GM12878 (cell line): Measurements from ENCODE around the gene BTBD19. TPM values are rescaled to one million over a fixed set of nuclear protein-coding genes. Genes with fewer than 3 reads are reported as not detected.

Source experiments
- ATAC-seq: fragments of 200-7000 bp; cut with Tn5 transposase; 3 replicates; pipeline ENCODE4 v1.9.1; 2020; ENCODE audit warnings: mild to moderate bottlenecking, moderate library complexity
- BruUV-seq: library from RNA; stranded (reverse); fragments of 400-500 nt; replicated peaks from 2 replicates; lab custom pipeline; 2021; lab: Mats Ljungman, UMichigan
- CTCF ChIA-PET: fragments of 300-600 bp; sonication (Branson Sonifier 250); formaldehyde crosslinking; extraction: SDS; loops from one replicate; lab custom pipeline; 2021; ENCODE audit warnings: inconsistent platforms; lab: Yijun Ruan, JAX
- POLR2A ChIA-PET: fragments of 350-600 bp; formaldehyde crosslinking; extraction: SDS; loops from one replicate; lab custom pipeline; 2021; ENCODE audit warnings: inconsistent platforms; lab: Charles Lee
- RAD21 ChIA-PET: fragments of 300-600 bp; sonication (Branson Sonifier 250); formaldehyde crosslinking; loops from one replicate; lab custom pipeline; 2023; ENCODE audit warnings: antibody characterized with exemption; ENCODE audit not compliant: unreplicated experiment; lab: Charles Lee
- SMC1A ChIA-PET: fragments of 300-600 bp; sonication (Branson Sonifier 250); formaldehyde crosslinking; loops from one replicate; lab custom pipeline; 2023; ENCODE audit not compliant: unreplicated experiment, uncharacterized antibody; lab: Charles Lee
- DNase-seq: peaks from one replicate; pipeline ENCODE4 v3.0.0-alpha.2; 2011; ENCODE audit warnings: low read depth, low spot score
- FAIRE-seq: peaks from 3 replicates; lab custom pipeline; 2011; peaks lifted over from hg19 to GRCh38; lab: Jason Lieb, UNC
- H2AFZ ChIP-seq: 2 replicates; pipeline ENCODE4 v1.6.0; 2011; ENCODE audit warnings: low read depth, low read length, control low read depth; ENCODE audit not compliant: control insufficient read depth
- H3K27ac ChIP-seq: 2 replicates; pipeline ENCODE4 v1.5.1; 2011; ENCODE audit warnings: control low read depth; ENCODE audit not compliant: control insufficient read depth, insufficient read depth
- H3K27me3 ChIP-seq, 2 experiments: replicated peaks in 1 of 2; 2 replicates each; pipeline versions ENCODE4 v1.6.0 to v1.6.1; 2011; ENCODE audit warnings: low read length in 1 of 2; ENCODE audit not compliant: control insufficient read depth in 2 of 2, insufficient read depth in 2 of 2
- H3K36me3 ChIP-seq, 2 experiments: 2 replicates each; pipeline ENCODE4 v1.5.1; 2011; ENCODE audit warnings: low read length in 1 of 2; ENCODE audit not compliant: control insufficient read depth in 2 of 2, insufficient read depth in 2 of 2
- H3K4me1 ChIP-seq: 2 replicates; pipeline ENCODE4 v1.6.1; 2011; ENCODE audit warnings: mild to moderate bottlenecking, low read length, moderate library complexity, mixed read lengths; ENCODE audit not compliant: control insufficient read depth, insufficient read depth
- H3K4me2 ChIP-seq: 2 replicates; pipeline ENCODE4 v1.6.0; 2011; ENCODE audit warnings: control low read depth; ENCODE audit not compliant: control insufficient read depth, insufficient read depth
- H3K4me3 ChIP-seq: fragments of 200-600 bp; sonication (generic); 2 replicates; pipeline ENCODE4 v1.5.1; 2016
- H3K79me2 ChIP-seq: 2 replicates; pipeline ENCODE4 v1.6.0; 2011; ENCODE audit warnings: low read length; ENCODE audit not compliant: control insufficient read depth, insufficient read depth
- H3K9ac ChIP-seq: 2 replicates; pipeline ENCODE4 v1.8.0; 2011; ENCODE audit warnings: low read length, control low read depth, mixed read lengths; ENCODE audit not compliant: control insufficient read depth, insufficient read depth
- H3K9me3 ChIP-seq: replicated peaks from 3 replicates; pipeline ENCODE4 v1.5.1; 2011; ENCODE audit warnings: mild to moderate bottlenecking, low read length; ENCODE audit not compliant: control insufficient read depth, insufficient read depth
- H4K20me1 ChIP-seq: 2 replicates; pipeline ENCODE4 v1.6.0; 2011; ENCODE audit not compliant: control insufficient read depth, insufficient read depth
- KDM1A ChIP-seq: fragments of 200-600 bp; sonication (generic); IDR thresholded peaks from 2 replicates; pipeline ENCODE4 v1.6.1; 2016; ENCODE audit warnings: borderline replicate concordance
- MEF2B ChIP-seq: fragments of 450-650 bp; IDR thresholded peaks from 2 replicates; pipeline ENCODE4 v1.6.1; 2018; ENCODE audit warnings: mild to moderate bottlenecking, moderate library complexity; ENCODE audit not compliant: partially characterized antibody, poor library complexity, severe bottlenecking
- SMAD1 ChIP-seq: fragments of 450-650 bp; IDR thresholded peaks from 2 replicates; pipeline ENCODE4 v1.6.1; 2018; ENCODE audit warnings: mild to moderate bottlenecking, low read depth; ENCODE audit not compliant: partially characterized antibody
- SREBF2 ChIP-seq: IDR thresholded peaks from 2 replicates; pipeline ENCODE4 v1.6.1; 2012; ENCODE audit warnings: mild to moderate bottlenecking, low read length
- TBL1XR1 ChIP-seq: IDR thresholded peaks from 2 replicates; pipeline ENCODE4 v1.6.1; 2012; ENCODE audit warnings: low read depth, low read length, improper control_type of control experiment
- TCF12 ChIP-seq: IDR thresholded peaks from 2 replicates; pipeline ENCODE4 v1.6.1; 2011; ENCODE audit warnings: low read depth, mild to moderate bottlenecking, low read length
- ZSCAN29 ChIP-seq: fragments of 450-650 bp; IDR thresholded peaks from 2 replicates; pipeline ENCODE4 v1.6.1; 2017; ENCODE audit warnings: mild to moderate bottlenecking, moderate library complexity
- ZZZ3 ChIP-seq: IDR thresholded peaks from 2 replicates; pipeline ENCODE4 v1.6.1; 2011; ENCODE audit warnings: low read depth; ENCODE audit not compliant: control insufficient read depth, insufficient read length
- WGBS: methylation state at CpG from one replicate; pipeline ENCODE4 v1.1.6; 2016; ENCODE audit warnings: low lambda C conversion rate; ENCODE audit not compliant: insufficient replicate concordance, insufficient coverage; ENCODE audit errors: missing lambda C conversion rate; 5-methylcytosine and 5-hydroxymethylcytosine counted together
- in situ Hi-C: fragments of 300-500 bp; cut with MboI; formaldehyde crosslinking; loops from 9 replicates; pipeline ENCODE4 v1.14.3; 2018; ENCODE audit warnings: mixed read lengths
- intact Hi-C: fragments of 100-400 bp; cut with micrococcal nuclease; formaldehyde crosslinking; loops from one replicate; pipeline ENCODE4 v1.14.2; 2022; ENCODE audit not compliant: unreplicated experiment
- polyA plus RNA-seq, 11 experiments: library from polyadenylated mRNA; depleted of rRNA in 4 of 11; unstranded in 6 of 11; stranded (reverse) in 5 of 11; fragments of >200 nt; fragmentation: Nextera tagmentation in 4 of 11; fragmentation: Illumina TruSeq in 1 of 11; extraction: Ambion mirVana in 4 of 11; extraction: Trizol in 1 of 11; gene quantifications; 1 replicate in 1 of 11; 2 replicates in 10 of 11; pipeline versions ENCODE4 v1.2.1 to v1.2.3, GENCODE V29; 2011 to 2016; ENCODE audit warnings: inconsistent platforms in 2 of 11, missing spikeins in 2 of 11, low read depth in 1 of 11
- total RNA-seq, 4 experiments: library from RNA; depleted of rRNA in 3 of 4; stranded (reverse); fragments of >200 nt in 3 of 4; fragmentation: Illumina TruSeq in 1 of 4; extraction: Trizol in 1 of 4; gene quantifications; 2 replicates each; pipeline versions ENCODE4 v1.2.1 to v1.2.3, GENCODE V29; 2013 to 2021
- TF ChIP-seq, protein P1 (sequence below): IDR thresholded peaks from 2 replicates; pipeline ENCODE4 v1.6.1; 2012; ENCODE audit warnings: low read depth, low read length, improper control_type of control experiment
- TF ChIP-seq, protein P2 (sequence below): fragments of 450-650 bp; IDR thresholded peaks from 2 replicates; pipeline ENCODE4 v1.6.1; 2017; ENCODE audit warnings: borderline replicate concordance
- TF ChIP-seq, protein P3 (sequence below): IDR thresholded peaks from 2 replicates; pipeline ENCODE4 v1.6.1; 2012; ENCODE audit warnings: improper control_type of control experiment, low read depth, low read length; ENCODE audit not compliant: insufficient replicate concordance

Gene BTBD19
- total and polyA plus RNA-seq, 10 of the 15 experiments (the other 5 are each of a cell fraction or from before 2014, with no cell fraction given): 0.13 to 2.7 (median 0.42) TPM

DNA sequence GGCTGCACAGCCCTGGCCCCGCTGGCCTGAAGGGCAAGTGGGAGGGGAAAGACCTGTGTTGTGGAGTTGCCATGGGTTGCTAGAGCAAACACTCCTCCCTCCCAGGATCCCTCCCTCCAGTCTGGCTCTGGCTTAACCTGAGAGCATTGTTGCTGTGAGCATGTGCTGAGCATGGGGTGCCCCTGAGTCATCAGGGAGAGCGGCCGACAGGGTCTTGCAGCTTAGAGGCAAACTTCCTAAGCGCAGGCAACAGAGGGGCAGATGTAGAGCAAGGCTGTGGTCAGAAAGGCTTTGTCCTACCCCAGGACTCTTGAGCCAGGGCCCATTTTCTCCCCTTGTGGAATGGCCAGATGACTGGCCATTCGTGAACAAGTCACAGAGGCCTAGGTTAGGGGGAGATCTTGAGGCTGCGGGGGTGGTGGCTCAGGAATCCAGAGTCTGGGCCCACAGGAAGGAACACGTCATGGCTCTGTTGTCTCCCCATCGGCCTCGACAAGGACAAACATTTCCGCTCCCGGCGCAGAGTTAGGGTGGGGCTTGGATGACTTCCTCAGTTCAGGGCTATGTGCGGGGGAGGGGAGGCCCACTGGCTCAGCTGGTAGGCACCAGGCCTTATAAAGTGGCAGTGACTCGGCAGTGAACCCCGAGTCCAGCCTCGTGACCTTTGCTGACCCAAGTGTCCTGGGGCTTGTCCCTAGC is 810 bp upstream of the BTBD19 start:
- Histone ChIP-seq H3K9me3 (no peaks in the 10 kb centered on the region), H3K4me2 (peak overlapping the region; percentile 49; the same call in 1 of the 2 replicates), H4K20me1 (no peaks in the 10 kb centered on the region), H2AFZ (peak overlapping the region; percentile 52), H3K36me3 (peaks cover 3 to 9% of the 10 kb centered on the region in 2 experiments; a peak in 3 of 4 replicates), H3K4me1 (peaks cover 52% of the 10 kb centered on the region), H3K79me2 (peaks cover 2% of the 10 kb centered on the region; the same call in 1 of the 2 replicates), H3K9ac (peak overlapping the region; percentile 75), H3K27ac (peak overlapping the region; percentile 95), H3K27me3 (no peaks in the 10 kb centered on the region), H3K4me3 (no peak overlapping the region)
- RAD21 ChIA-PET: interaction anchor here (2.7 to 3.5 kb wide), 4 partner anchors 8 to 85 kb away, joined by 21 to 41 read pairs (median 27); partner anchors contain the start of genes PLK3 and RNU5D-1
- CTCF ChIA-PET: interaction anchor here (1.4 to 4.1 kb wide), 4 partner anchors 8 to 78 kb away, joined by 4 to 47 read pairs (median 22); partner anchors contain the start of genes PLK3 and RNU5D-1
- BruUV-seq: no TSS peak
- peak; percentile 65 for DNase-seq
- SMC1A ChIA-PET: interaction anchor here (0.9 to 4.6 kb wide), 6 partner anchors 12 to 205 kb away, joined by 3 to 52 read pairs (median 6); partner anchors contain the start of gene UROD
- peak; percentile 94 for FAIRE-seq
- WGBS: 1% methylated on average over 16 of the region's 16 CpGs
- peak; percentile 64 for ATAC-seq
- POLR2A ChIA-PET: interaction anchor here (0.6 to 5.1 kb wide), 8 partner anchors 8 to 661 kb away, joined by 4 to 59 read pairs (median 14); partner anchors contain the start of genes PLK3 and RNU5D-1
- intact Hi-C loops: no loop called here
- in situ Hi-C loops: loop anchor here (5.0 kb wide), 1 partner anchor 75 kb away; the partner anchor contains the start of gene RNU5D-1
- TF ChIP-seq TBL1XR1 (no peak), SMAD1 (no peak), ZSCAN29 (no peak), ZZZ3 (no peak), MEF2B (no peak), KDM1A (no peak), SREBF2 (peak; percentile 25; the same call in 1 of the 2 replicates), TCF12 (no peak)
- TF ChIP-seq, protein P1, sequence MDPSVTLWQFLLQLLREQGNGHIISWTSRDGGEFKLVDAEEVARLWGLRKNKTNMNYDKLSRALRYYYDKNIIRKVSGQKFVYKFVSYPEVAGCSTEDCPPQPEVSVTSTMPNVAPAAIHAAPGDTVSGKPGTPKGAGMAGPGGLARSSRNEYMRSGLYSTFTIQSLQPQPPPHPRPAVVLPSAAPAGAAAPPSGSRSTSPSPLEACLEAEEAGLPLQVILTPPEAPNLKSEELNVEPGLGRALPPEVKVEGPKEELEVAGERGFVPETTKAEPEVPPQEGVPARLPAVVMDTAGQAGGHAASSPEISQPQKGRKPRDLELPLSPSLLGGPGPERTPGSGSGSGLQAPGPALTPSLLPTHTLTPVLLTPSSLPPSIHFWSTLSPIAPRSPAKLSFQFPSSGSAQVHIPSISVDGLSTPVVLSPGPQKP: 0 out of 2 replicates have a peak, but pooled peaks have one; percentile 27
- TF ChIP-seq, protein P2, sequence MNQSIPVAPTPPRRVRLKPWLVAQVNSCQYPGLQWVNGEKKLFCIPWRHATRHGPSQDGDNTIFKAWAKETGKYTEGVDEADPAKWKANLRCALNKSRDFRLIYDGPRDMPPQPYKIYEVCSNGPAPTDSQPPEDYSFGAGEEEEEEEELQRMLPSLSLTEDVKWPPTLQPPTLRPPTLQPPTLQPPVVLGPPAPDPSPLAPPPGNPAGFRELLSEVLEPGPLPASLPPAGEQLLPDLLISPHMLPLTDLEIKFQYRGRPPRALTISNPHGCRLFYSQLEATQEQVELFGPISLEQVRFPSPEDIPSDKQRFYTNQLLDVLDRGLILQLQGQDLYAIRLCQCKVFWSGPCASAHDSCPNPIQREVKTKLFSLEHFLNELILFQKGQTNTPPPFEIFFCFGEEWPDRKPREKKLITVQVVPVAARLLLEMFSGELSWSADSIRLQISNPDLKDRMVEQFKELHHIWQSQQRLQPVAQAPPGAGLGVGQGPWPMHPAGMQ: no peak
- TF ChIP-seq, protein P3, sequence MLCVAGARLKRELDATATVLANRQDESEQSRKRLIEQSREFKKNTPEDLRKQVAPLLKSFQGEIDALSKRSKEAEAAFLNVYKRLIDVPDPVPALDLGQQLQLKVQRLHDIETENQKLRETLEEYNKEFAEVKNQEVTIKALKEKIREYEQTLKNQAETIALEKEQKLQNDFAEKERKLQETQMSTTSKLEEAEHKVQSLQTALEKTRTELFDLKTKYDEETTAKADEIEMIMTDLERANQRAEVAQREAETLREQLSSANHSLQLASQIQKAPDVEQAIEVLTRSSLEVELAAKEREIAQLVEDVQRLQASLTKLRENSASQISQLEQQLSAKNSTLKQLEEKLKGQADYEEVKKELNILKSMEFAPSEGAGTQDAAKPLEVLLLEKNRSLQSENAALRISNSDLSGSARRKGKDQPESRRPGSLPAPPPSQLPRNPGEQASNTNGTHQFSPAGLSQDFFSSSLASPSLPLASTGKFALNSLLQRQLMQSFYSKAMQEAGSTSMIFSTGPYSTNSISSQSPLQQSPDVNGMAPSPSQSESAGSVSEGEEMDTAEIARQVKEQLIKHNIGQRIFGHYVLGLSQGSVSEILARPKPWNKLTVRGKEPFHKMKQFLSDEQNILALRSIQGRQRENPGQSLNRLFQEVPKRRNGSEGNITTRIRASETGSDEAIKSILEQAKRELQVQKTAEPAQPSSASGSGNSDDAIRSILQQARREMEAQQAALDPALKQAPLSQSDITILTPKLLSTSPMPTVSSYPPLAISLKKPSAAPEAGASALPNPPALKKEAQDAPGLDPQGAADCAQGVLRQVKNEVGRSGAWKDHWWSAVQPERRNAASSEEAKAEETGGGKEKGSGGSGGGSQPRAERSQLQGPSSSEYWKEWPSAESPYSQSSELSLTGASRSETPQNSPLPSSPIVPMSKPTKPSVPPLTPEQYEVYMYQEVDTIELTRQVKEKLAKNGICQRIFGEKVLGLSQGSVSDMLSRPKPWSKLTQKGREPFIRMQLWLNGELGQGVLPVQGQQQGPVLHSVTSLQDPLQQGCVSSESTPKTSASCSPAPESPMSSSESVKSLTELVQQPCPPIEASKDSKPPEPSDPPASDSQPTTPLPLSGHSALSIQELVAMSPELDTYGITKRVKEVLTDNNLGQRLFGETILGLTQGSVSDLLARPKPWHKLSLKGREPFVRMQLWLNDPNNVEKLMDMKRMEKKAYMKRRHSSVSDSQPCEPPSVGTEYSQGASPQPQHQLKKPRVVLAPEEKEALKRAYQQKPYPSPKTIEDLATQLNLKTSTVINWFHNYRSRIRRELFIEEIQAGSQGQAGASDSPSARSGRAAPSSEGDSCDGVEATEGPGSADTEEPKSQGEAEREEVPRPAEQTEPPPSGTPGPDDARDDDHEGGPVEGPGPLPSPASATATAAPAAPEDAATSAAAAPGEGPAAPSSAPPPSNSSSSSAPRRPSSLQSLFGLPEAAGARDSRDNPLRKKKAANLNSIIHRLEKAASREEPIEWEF: no peak
